ENCODE results near the gene RUBCNL.

DNA sequence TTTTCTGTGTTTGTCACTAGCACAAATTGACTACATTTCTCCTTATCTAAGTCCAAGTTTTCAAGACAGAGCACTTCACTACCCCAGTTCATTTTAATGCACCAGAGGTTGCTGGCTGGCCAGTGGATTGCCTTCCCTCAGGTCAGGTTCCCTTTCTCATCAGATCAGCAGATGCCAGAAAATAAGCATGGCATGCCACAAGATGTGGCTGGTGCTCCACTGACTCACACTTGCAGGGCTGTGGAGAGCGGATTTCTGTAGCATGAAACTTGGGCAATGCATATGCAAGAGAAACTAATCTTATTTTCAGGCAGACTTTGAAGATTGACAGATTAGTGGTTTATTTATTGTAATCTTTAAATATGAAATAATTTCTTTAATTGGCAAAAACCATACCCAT is 79.5 kb downstream of the RUBCNL start:
- TF ChIP-seq CTCF (conservative IDR thresholded peaks at IDR 0.05 in 1 of 2, IDR thresholded peaks at IDR 0.05 in 1 of 2; ENCODE audit: extremely low read depth in 1 of 2, insufficient read depth in 1 of 2, low read depth in 1 of 2, low read length in 2 of 2) = peak in 1 of 2 donors; percentile 25
- no peak for TF ChIP-seq EZH2 (IDR thresholded peaks at IDR 0.05; ENCODE audit: borderline replicate concordance, low read length)
